COR-L47 (cell line): ENCODE results near the gene NFIB.

ENCODE experiments used
- DNase-seq: peaks from one replicate; lab custom pipeline; 2025; lab: John Stamatoyannopoulos, UW

NFIB gene

DNA sequence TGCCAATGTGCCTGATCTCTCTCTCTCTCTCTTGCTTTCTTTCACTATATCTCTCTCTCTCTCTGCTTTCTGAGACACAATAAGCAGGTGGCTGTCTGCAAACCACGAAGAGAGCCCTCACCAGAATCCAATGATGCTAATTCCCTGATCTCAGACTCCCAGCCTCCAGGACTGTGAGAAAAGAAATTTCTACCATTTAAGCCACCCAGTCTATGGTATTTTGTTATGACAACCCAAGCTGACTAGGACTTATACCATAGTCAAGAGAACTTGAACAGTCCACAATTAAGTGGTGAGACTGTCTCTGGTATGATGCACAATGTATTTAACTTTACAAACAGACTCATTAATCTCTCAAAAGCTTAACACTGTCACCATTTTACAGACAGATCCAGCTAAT, 67.0 kb downstream of the NFIB start:
- DNase-seq = no peak

DNA sequence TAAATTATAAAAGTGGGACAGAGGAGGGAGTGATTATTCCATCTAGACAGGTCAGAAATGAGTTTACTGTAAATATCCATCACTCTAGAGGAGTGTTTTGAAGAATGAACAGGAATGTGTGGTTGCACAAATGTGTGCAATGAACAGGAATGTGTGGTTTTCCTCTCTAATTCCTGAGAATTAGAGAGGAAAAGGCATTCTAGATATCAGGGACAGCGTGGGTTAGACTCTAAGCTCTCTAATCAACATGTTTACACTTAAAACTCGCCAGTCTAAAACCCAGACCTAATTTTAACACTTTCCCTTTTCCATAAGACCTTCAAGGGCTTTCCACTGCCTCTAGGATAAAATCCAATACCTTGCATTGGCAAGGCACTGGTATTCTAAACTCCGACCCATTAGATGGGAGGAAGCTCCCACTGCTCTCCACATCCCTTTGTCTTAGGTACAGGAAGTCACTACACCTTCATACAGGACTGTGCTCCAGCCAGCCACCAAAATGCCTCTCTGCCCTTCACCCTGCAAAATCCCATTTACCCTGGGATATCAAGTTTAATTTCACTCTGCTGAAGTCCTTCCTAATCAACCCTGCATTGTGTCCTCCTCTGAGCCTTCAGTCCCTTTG, 67.9 kb downstream of the NFIB start:
- no peak for DNase-seq

DNA sequence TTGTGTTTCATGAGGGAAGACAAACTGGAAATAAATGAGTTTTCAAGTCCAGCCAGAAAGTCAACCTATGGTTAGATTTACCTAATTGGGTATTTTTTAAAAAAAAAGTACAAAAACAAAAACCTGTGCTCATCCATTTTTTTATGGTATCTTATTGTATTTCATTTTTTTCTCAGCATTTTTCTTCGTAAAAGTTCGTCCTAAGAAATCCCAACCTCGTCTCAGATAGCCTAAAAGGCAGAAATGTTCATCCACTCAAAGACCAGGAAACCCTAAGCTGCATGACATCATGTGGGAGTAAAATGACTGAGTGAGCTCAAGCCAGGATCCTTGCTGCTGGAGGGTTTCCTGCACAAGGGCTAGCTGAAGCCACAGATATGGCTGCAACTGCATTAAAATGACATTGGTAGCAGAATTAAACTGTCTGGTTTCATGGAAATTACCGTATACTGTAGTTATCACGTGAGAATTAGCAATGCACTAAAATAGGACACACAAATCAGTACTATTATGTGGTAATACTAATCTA, 70.4 kb downstream of the NFIB start:
- no peak for DNase-seq

DNA sequence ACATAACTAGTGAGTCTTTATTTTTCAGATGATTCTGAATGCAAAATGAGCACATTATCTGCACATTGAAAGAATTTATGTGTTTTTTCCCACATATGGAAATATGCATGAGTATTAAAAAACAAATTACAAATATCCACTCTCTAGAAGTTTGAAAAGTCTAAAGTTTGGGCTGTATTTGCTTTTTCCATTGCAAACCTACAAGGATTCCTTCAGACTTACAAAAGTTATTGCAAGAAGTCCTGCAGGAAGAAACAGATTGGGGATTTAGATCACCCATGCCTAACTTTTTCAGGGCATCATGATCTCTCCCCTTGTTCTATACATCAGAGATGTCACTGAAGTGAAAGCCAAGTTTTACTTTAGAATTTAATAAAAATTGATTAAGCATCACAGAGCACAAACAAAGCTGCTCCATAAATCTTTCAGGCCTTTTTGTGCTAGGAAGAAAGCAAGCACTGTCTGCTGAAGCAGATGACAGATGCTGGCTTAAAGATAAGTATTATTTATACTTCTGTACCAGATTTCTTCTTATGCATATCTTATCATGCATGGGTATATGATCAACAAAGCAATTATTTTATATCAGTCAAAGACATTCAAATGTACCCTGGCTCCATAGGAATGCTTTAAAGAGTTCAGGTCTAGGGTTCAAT, 71.7 kb downstream of the NFIB start:
- no peak for DNase-seq

DNA sequence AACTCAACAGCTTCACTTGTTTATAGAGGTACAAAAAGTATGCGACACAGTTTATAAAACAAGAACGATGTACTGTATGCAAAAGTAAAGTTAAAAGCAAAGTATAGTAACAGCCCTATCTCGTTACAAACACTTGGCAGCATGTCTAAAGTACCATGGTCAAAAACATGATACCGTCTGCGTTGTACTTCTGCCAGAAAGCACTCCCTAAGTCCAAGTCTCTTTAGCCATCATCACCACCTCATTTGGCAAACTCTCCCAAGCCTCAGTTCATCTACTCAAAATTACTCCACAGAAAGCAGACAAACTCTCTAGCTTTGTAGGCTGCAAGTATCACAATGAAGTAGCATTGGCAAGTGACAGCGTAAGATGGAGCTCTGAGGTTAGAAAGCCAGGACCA, 73.4 kb downstream of the NFIB start:
- no peak for DNase-seq

DNA sequence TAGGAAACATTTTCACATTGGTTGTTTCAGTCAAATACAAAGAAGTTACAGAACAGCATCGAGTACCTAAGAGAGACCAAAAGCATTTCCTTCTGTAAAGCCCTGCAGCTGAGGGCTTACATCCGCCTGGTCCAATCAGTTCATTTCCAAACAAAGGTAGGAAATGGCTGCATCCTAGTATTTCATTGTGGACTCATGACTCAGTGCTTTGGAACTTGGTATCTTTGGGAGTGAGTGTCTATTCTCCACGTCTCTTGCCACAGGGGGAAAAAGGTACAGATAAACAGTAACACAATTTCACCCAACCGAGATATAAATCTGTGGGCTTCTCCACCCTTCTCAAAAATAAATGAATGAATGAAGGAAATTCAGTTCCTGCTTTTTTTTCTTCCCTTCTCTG, 75.4 kb downstream of the NFIB start:
- DNase-seq = no peak

DNA sequence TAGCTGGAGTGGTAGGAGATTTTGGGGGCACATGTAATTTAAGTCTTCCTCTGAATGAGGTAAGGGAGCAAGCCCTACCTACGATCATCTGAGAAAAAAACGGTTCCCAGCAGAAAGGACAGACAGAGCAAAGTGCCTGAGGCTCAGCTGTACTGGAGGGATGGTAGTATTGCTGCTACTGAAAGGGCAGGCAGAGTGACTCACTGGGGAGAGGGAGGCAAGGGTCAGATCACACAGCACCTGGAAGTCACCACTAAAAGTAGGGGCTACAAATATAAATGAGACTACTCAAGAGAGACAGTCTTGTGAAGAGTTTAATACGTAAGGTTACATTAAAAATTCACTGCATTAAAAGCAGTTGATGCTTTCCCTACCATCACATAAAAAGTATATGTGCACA, 75.9 kb downstream of the NFIB start:
- DNase-seq = no peak

DNA sequence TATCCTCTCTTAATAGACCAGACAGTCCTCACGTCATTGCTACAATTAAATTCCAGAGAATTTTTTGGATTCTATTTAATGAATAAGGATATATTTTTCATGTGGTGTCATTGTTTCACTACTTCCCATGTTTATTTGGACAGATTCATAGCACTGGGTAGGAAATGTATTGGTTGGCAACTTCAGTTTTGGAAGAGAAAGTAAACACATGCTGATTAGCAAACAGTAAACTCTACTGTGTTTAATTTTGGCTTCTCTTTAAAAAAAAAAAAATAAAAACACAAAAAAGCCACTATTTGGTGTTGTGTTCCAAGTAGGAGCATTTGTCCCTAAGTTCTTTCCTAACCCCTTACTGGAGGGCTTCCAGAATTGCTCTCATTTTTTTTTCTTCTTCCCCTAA, 77.3 kb downstream of the NFIB start:
- DNase-seq = no peak

DNA sequence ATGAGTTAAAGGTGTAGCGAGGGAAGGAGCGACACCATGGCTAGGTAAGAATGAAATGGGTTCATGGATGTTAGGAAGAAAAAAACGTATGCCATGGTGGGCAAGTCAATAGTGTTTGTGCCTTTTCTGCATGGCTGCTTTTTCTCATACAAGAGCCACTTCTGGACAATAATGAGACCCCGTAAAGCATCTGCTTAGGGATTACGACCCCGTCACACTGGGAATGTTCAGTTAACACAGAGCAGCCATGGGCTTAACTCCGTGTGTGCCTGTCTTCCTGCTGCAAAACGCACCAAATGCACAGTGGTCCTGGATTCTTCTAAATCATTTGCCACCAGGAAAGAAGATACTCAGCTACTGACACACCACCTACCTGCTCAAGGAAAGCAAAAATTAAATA, 81.8 kb downstream of the NFIB start:
- no peak for DNase-seq

DNA sequence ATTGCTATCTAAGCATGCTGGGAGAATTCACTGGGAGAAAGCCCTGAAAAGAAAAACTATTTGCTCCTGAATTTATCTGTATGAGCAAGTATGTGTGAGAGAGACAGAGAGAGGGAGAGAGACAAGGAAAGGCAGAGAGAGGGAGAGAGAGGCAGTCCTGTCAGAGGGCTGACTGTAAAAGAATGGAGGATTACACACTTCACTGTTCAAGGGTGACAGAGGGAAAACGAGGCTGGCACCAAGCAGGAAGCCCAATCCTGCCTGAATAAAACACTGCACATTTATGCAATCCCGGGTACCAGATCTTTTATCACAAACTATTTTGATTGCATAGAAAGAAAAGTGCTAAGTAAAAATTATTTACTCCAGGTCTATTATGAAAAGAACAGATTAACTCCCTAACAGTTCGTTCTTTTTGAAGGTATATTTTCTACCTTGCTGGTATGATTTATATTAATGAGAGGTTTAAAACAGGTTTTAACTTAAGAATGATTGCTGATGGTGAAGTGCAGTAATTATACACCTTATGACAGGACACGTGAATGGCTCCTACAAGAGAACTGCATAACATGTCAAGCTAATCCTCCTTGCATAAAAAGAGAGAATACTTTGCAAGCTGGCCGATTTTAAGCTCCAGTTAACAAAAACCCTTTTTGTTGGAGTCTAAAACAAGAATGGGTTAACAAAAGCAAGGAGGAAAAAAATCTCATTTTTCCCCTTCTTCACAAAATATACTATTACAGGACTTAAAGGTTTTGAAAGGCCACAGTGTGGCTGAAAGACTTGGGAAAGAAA, 82.5 kb downstream of the NFIB start:
- no peak for DNase-seq

DNA sequence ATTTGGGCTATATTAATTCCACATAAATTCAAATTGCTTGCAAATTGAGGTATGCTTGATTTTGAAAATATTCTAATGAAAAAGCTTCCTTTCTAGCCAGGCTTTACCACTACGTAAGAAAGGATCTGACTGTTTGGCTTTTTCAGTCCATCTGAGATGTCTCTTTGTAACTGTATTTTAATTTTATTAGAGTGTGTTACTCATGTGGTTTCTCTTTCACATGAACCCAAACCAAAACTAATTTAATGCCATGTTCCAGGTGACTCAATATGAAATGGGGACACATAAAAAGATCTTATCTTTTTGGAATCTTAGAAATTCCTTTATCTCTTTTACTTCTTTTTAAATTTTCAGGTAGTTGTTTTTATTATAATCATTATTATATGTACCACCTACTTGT, 85.3 kb downstream of the NFIB start:
- no peak for DNase-seq

DNA sequence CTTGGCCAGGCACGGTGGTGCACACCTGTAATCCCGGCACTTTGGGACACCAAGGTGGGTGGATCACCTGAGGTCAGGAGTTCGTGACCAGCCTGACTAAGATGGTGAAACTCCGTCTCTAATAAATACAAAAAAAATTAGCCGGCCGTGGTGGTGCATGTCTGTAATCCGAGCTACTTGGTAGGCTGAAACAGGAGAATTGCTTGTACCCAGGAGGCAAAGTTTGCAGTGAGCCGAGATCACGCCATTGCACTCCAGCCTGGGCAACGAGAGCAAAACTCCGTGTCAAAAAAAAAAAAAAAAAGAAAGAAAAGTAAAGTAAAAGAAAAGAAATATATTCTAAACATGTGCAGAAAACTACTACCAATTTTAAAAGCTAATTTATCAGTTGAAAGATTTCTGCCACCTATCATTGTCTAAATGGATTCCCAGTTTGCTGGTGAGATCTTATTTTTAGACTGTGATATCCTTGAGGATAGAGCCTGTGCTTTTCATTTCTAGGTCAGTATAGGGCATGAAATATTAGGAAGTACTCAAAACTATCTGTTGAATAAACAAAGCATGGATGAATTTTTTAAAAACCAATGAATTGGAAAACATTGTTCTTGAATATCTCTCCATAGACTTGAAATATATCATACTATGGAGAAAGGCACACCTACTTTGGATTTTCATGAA, 86.9 kb downstream of the NFIB start:
- no peak for DNase-seq

DNA sequence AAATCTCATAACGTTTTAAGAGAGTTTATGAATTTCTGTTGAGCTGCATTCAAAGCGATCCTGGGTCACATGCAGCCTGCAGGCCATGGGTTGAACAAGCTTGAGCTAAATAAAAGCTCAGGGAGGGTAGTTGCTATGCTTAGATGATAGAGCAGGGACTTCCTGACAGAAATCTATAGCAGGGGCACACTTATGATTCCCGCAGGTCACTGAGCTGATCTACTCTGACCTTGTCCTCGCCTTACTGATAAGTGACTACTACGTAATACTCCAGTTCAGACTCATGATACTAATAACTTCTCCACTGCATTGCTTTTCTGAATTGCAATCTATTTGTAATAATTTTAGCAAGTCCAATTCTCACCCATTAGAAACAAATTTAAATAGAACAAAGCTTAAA, 90.9 kb downstream of the NFIB start:
- no peak for DNase-seq

DNA sequence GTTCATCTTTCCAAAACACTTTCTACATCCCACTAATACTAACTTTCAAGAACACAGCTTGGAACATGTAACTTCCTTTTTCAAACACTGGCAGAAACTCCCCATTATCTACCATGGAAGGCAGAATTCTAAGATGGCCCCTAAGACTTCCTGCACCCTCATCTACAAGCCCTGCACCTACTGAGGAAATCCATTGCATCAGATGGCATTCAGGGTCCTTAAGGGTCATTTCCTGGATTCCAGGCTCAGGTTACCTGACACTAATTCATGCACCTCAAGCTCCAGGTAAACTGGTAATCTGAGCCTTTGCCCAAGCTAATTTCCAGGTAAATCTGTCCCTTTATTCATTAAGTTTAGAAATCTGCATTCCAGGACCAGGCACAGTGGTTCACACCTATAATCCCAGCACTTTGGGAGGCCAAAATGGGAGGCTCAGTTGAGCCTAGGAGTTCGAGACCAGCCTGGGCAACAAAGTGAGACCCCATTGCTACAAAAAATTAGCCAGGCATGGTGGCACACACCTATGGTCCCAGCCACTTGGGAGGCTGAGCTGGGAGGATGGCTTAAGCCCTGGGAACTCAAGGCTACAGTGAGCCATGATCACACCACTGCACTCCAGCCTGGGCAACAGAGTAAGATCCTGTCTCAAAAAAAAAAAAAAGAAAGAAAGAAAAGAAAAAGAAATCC, 91.6 kb downstream of the NFIB start:
- no peak for DNase-seq

DNA sequence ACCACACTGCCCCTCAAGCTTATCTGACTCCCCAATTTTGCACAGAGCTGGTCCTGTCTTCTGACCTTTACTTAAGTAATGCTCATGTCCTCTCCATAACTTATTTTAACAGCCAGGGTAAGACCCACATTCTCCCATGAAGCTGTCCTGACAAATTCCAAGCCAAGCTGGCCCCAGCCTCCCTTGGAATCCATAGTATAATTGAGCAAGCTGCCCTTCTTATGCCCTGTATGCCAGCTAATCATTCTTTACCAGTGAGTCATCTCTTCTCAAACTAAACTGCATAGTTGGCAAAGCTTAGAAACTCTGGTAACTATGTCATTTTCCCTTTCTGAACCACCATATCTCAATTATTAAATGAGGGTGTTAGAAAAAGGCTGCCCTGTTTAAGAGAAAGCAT, 92.4 kb downstream of the NFIB start:
- no peak for DNase-seq

DNA sequence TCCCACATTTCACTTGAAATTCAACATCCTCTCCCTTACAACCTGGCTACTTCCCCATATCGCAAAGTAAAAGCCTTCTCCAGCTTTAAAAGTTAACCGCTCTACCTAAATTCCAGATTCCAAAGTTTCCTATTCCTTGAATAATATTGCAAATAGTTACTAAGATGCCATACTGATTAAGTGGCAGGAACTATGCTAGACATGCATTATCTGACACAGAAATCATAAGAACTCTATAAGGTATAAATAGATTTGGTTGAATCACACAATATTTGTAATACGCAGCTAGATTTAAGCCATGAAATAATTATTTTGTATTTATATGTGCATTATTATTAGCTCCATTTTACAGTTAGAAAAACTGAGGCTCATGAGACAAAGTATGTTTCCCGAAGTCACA, 92.8 kb downstream of the NFIB start:
- DNase-seq = no peak

DNA sequence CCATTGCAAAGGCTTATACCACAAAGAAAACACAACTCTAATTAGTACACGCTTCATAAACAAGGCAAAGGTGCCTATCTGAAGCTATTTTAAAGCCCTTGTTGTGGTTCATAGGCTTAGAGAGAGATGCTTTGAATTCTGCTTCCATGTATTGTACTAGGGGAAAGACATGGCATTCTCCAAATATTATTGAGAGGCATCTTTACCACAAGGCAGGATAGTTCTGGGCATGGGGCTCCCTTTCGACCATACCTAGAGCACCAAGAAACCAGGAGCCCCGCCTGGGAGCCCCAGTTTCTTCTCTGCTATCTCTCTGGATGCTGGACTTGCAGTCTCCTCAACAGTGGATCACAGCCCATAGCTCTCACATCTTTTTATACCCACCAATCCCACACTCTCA, 93.7 kb downstream of the NFIB start:
- no peak for DNase-seq

DNA sequence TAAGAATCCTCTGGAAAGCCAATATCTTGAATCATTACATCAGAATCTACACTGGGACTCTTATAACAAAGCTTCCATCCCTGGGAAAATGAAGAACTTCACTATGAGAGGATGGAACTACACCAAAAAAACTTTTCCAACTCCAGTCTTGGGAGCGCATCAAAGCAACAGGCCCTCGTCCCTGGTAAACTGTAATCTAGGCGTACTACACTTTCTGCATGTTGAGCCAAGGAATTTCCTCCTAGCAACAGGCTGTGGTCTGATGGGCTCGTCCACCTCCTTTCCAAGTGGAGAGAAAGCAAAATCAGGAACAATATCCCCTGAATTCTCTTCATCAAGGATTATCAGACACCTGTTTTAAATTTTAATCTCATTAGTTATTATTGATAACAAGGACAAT, 94.1 kb downstream of the NFIB start:
- no peak for DNase-seq

DNA sequence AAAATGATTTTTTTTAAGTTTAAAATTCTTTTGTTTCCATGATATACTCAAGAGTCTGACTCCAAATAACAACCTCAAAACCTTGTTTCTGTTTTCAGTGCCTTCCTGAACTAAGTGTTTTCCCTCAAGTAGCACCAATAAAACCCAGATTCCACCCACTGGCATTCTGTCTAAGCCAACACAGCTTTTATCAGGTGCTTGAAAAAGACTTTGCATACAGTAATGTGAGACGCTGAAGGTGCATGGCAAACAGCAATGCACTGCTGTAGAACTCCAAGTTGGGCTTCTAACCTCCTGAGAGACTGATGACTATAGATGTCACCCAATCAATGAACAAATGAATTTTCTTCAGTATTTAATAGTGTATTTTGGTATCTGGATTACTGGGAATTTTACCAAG, 95.7 kb downstream of the NFIB start:
- DNase-seq = no peak

DNA sequence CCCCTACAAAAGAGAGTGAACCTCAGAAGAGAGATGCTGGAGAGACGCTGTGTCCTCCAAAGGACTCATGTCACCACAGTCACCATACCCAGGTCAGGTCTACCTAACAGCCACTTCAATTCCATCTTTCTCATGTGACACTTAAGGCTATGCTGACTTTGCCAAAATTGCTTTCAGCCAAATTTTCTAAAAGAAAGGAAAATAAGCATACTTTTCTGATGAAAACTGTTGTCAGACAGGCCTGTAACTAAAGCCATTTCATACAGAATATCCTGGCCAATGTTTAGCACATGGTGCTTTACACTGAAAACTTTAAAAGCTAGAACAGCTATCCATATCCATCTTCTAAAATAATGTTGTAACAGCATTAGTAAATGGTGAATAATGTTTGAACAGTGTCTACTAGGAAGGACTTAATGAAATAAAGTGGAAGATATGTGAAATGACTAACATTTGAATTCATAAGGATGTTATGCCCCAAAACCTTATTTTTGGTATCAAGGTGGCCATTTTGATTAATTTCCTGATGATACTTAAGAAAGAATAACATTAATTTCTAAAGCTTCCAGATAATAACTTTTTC, 97.2 kb downstream of the NFIB start:
- DNase-seq = no peak

DNA sequence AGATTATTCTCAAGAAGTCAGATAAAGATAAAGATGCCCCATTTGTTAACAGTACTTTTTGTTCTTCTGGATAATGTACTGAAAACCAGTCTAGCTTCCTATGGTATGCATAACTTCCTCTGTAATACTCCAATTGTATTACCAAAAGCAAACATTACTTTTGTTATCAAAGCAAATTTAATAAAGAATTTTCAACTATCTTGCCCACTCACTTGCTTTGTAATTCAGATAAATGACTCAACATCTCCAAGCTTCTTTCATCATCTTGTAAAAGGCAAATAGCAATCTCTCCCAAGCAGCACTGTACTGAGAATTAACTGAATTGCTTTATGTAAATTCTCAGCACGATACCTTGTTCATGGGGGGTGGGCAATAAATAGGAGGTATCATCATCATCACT, 98.3 kb downstream of the NFIB start:
- no peak for DNase-seq

DNA sequence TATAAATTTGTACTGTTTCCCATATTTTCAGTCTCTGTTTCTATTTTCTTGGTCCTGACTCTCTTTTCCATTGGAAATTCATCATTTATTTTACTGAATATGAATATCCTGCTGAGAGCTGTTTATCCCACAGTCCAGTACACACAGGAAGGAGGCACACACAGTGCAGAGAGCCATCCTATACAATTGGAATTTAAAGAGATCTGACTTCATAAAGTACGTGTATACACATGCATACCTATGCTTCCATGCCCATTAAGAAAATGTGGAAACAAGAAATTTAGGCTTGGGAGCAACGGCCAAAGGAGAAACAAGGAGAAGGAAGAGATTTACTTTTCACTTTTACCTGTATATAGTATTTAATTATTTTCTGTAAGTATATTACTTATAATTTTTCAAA, 99.2 kb downstream of the NFIB start:
- DNase-seq = no peak
